Endothelial cell (in vitro differentiated cells): ENCODE measurements around the gene AIF1. TPM values are rescaled to one million over a fixed set of nuclear protein-coding genes. Genes with fewer than 3 reads are reported as not detected.
A peak's percentile ranks its signal among the peaks of the same experiment; 100 is the strongest.

Experiments used
- DNase-seq: peaks from one replicate; pipeline ENCODE4 v3.0.0; 2021; ENCODE audit warnings: low spot score
- H3K27ac Mint-ChIP-seq: one replicate; pipeline ENCODE4 v1.8.0; 2021; ENCODE audit warnings: mixed read lengths, inconsistent platforms; ENCODE audit not compliant: unreplicated experiment
- H3K27me3 Mint-ChIP-seq: one replicate; pipeline ENCODE4 v1.8.0; 2021; ENCODE audit warnings: mild to moderate bottlenecking, moderate library complexity, mixed read lengths, inconsistent platforms; ENCODE audit not compliant: unreplicated experiment
- H3K36me3 Mint-ChIP-seq: one replicate; pipeline ENCODE4 v1.8.0; 2021; ENCODE audit warnings: mild to moderate bottlenecking, low read depth, mixed read lengths, inconsistent platforms; ENCODE audit not compliant: unreplicated experiment
- H3K4me1 Mint-ChIP-seq: one replicate; pipeline ENCODE4 v1.8.0; 2021; ENCODE audit warnings: mild to moderate bottlenecking, mixed read lengths, inconsistent platforms; ENCODE audit not compliant: unreplicated experiment
- H3K4me3 Mint-ChIP-seq: one replicate; pipeline ENCODE4 v1.8.0; 2021; ENCODE audit warnings: mild to moderate bottlenecking, mixed read lengths, inconsistent platforms; ENCODE audit not compliant: unreplicated experiment
- H3K9me3 Mint-ChIP-seq: one replicate; pipeline ENCODE4 v1.8.0; 2021; ENCODE audit warnings: mixed read lengths, inconsistent platforms; ENCODE audit not compliant: unreplicated experiment
- total RNA-seq: library from RNA; stranded (reverse); fragmentation: NEBNext Ultra II Directional; extraction: Animal tissue kit (Norgen Biotek cat#: 25700); gene quantifications from one replicate; pipeline ENCODE4 v1.2.1, GENCODE V29; 2021; ENCODE audit not compliant: unreplicated experiment
- TF ChIP-seq, protein P1 (sequence below): fragments of 200-600 bp; sonication (generic); IDR thresholded peaks from one replicate; pipeline ENCODE4 v1.5.0; 2021; ENCODE audit warnings: antibody characterized with exemption; ENCODE audit not compliant: unreplicated experiment

Gene AIF1
- total RNA-seq, 1 donor from 2014 or later: 22.8 TPM

DNA sequence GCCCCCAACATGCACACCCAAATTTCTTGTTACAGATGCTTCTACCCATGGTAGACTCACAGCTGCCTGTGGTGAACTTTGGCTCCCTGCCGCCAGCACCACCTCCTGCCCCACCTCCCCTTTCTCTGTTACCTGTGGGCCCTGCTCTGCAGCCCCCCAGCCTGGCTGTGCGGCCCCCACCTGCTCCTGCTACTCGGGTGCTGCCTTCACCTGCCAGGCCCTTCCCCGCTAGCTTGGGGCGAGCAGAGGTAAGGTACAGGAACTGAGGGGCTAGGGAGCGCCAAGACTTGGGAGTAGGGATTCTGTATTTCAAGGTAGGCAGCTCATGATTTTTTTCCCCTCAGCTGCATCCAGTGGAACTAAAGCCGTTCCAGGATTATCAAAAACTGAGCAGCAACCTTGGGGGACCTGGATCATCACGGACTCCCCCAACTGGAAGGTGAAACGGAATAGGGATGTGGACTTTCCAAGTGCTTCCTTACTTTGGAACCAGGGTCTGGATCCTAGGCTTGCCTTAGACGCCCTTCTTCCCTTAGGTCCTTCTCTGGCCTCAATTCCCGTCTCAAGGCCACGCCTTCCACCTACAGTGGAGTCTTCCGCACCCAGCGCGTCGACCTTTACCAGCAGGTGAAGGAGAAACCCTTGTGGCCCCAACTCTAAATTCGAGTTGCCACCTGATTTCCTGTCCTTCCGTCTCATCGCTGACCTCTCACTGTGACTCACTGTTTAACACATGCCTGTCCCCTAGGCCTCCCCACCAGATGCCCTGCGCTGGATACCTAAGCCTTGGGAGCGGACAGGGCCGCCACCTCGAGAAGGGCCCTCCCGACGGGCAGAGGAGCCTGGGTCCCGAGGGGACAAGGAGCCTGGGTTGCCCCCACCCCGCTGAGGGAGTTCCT lies 21.9 kb downstream of the AIF1 start:
- Mint-ChIP-seq H3K4me3 (peak overlapping the region; percentile 60), H3K4me1 (no peaks in the 10 kb centered on the region), H3K27me3 (peaks cover 12% of the 10 kb centered on the region), H3K27ac (no peak overlapping the region), H3K9me3 (no peaks in the 10 kb centered on the region), H3K36me3 (peaks cover 35% of the 10 kb centered on the region)
- no peak for DNase-seq
- TF ChIP-seq, protein P1, sequence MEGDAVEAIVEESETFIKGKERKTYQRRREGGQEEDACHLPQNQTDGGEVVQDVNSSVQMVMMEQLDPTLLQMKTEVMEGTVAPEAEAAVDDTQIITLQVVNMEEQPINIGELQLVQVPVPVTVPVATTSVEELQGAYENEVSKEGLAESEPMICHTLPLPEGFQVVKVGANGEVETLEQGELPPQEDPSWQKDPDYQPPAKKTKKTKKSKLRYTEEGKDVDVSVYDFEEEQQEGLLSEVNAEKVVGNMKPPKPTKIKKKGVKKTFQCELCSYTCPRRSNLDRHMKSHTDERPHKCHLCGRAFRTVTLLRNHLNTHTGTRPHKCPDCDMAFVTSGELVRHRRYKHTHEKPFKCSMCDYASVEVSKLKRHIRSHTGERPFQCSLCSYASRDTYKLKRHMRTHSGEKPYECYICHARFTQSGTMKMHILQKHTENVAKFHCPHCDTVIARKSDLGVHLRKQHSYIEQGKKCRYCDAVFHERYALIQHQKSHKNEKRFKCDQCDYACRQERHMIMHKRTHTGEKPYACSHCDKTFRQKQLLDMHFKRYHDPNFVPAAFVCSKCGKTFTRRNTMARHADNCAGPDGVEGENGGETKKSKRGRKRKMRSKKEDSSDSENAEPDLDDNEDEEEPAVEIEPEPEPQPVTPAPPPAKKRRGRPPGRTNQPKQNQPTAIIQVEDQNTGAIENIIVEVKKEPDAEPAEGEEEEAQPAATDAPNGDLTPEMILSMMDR: no peak

DNA sequence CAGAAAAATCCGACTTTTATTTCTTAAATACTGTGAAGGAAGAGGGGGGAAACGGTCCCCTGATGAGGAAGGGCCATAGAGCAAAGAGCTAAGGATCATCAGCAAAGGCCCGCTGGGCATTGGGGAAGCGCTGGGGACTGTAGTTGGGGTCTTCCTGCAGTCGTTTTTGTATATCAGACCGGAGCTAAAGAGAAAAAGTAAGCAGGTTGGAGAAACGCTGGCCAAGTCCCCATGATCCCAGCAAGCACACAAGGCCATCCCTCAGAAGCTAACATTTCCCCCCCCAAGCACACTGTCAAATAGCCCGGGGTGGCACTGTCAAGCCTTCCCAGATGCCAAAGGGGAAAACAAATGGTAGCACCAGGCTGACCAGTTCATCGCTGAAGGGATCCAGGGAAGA lies 24.0 kb downstream of the AIF1 start:
- DNase-seq: no peak
- H3K27ac Mint-ChIP-seq: no peak overlapping the region
- TF ChIP-seq, protein P1: no peak
- H3K4me1 Mint-ChIP-seq: no peaks in the 10 kb centered on the region
- H3K9me3 Mint-ChIP-seq: no peaks in the 10 kb centered on the region
- H3K4me3 Mint-ChIP-seq: peak overlapping the region; percentile 42
- H3K36me3 Mint-ChIP-seq: peaks cover 36% of the 10 kb centered on the region
- peaks cover 8% of the 10 kb centered on the region for H3K27me3 Mint-ChIP-seq

DNA sequence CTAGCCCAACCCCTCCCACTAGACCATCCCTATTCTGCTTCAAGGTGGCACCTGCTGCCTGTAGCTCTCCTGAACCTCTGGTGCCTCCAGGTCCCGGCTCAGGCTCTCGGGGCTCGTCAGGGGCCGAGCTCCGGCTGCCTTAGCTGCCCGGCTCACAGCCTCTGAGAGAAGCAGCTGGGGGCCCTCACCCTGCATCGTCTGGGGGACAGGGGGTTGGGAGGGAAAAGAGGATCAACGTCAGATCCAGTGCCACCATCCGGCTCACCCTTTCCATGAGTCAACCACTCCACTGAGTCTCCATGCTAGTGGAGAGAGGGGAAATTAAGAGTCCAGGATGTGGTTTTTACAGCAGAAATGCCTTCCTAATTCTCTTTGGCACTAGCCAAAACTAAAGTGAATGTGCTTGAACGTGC lies 24.4 kb downstream of the AIF1 start:
- H3K36me3 Mint-ChIP-seq: peaks cover 35% of the 10 kb centered on the region
- no peak overlapping the region for H3K27ac Mint-ChIP-seq
- TF ChIP-seq, protein P1: no peak
- no peak for DNase-seq
- no peaks in the 10 kb centered on the region for H3K4me1 Mint-ChIP-seq
- H3K4me3 Mint-ChIP-seq: no peak overlapping the region
- no peaks in the 10 kb centered on the region for H3K9me3 Mint-ChIP-seq
- peaks cover 8% of the 10 kb centered on the region for H3K27me3 Mint-ChIP-seq

DNA sequence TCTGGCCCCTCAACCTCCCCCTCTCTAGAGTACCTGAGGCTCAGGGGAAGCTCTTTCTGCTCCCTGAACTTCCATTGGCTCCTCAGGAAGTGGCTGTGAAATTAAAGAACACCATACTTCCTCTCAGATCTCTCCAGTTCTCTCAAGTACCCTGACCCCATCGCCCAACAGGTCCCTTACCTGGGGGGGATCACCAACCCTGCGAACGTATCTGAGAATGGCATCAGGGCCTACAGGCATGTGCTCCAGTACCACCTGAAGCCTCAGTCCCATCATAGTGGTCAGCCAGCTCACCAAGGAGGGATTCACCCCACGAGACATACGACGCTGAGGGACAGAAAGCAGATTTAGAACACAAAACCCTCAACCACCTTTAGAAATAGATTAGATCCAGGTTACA lies 25.6 kb downstream of the AIF1 start:
- Mint-ChIP-seq H3K4me1 (peaks cover 2% of the 10 kb centered on the region), H3K27ac (no peak overlapping the region), H3K27me3 (peaks cover 8% of the 10 kb centered on the region), H3K36me3 (peaks cover 36% of the 10 kb centered on the region), H3K4me3 (peak overlapping the region; percentile 25), H3K9me3 (no peaks in the 10 kb centered on the region)
- DNase-seq: no peak
- TF ChIP-seq, protein P1: no peak

DNA sequence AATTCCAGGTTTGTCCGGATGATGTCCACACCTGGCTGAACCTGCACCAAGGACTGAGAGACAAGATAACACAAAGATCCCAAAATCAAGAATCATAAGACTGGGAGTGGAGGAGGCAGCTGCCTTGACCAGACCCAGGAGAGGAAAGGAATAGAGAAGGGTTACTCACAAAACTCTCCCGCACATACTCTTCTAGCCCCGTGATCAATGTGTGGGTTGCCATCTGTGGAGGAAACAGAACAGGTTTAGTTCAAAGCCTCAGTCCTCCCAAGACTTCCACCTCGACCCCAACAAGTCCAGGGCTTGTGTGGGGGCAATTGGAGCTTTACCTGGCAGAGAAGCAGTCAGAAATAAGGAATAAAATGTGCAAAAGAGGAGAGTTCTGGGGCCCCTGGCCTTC lies 26.3 kb downstream of the AIF1 start:
- no peak overlapping the region for H3K27ac Mint-ChIP-seq
- H3K4me3 Mint-ChIP-seq: peak overlapping the region; percentile 25
- H3K4me1 Mint-ChIP-seq: peaks cover 2% of the 10 kb centered on the region
- TF ChIP-seq, protein P1: no peak
- H3K36me3 Mint-ChIP-seq: peaks cover 34% of the 10 kb centered on the region
- peaks cover 5% of the 10 kb centered on the region for H3K27me3 Mint-ChIP-seq
- no peak for DNase-seq
- no peaks in the 10 kb centered on the region for H3K9me3 Mint-ChIP-seq
